SJCRH30 (cell line): ENCODE data around the gene FAF2. TPM values are rescaled to one million over a fixed set of nuclear protein-coding genes. Genes with fewer than 3 reads are reported as not detected.
"Not testable (repeated sequence)": the region's sequence is repeated elsewhere in the genome, so short reads cannot be mapped to it uniquely, and the experiment has no call there.

Source experiments
- DNase-seq, 2 experiments: peaks; one replicate each; pipeline ENCODE4 v3.0.0-alpha.2; 2015 to 2020
- H3K27ac ChIP-seq: fragments of 250-450 bp; sonication (Bioruptor Pico); 2 replicates; pipeline ENCODE4 v1.5.1; 2020; ENCODE audit warnings: mild to moderate bottlenecking, moderate library complexity
- H3K27me3 ChIP-seq: fragments of 250-450 bp; sonication (Bioruptor Pico); 2 replicates; pipeline ENCODE4 v1.5.1; 2020; ENCODE audit warnings: mild to moderate bottlenecking, moderate library complexity
- H3K36me3 ChIP-seq: fragments of 250-450 bp; sonication (Bioruptor Pico); 2 replicates; pipeline ENCODE4 v1.5.1; 2020; ENCODE audit warnings: mild to moderate bottlenecking, moderate library complexity
- H3K4me1 ChIP-seq: fragments of 250-450 bp; sonication (Bioruptor Pico); 2 replicates; pipeline ENCODE4 v1.5.1; 2020; ENCODE audit warnings: mild to moderate bottlenecking, moderate library complexity
- H3K4me3 ChIP-seq: fragments of 250-450 bp; sonication (Bioruptor Pico); 2 replicates; pipeline ENCODE4 v1.5.1; 2020; ENCODE audit warnings: mild to moderate bottlenecking, moderate library complexity
- H3K9me3 ChIP-seq: fragments of 250-450 bp; sonication (Bioruptor Pico); replicated peaks from 2 replicates; pipeline ENCODE4 v1.5.1; 2020; ENCODE audit warnings: mild to moderate bottlenecking, moderate library complexity
- total RNA-seq: library from RNA; depleted of rRNA; stranded (reverse); fragments of >200 nt; shearing (Covaris generic); gene quantifications from 2 replicates; pipeline ENCODE4 v1.2.3, GENCODE V29; 2014

FAF2 gene
- total RNA-seq, 1 experiment from 2014 or later = 52.5 TPM

DNA sequence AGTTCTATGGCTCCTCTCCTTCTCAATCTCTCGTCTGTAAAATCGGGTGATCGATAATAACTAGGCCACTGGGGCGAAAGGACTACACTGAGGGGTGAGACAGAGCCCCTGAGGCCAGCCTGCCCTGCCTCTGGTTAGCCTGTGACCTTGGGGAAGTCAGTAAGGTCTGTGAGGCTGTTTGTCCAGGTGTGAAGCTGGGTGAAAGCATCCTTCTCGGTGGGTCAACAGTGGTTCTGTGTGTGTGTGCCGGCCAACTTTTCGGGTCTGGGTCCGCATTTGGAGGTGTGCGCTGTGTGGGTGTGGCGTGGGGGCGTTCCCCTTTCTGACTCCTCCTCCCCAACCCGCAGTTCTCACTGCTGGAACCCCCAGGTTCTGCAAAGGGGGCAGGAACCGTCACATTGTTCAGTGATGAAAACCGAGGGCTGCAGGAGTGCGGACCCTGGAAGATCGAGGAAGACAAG is 94.0 kb downstream of the FAF2 start:
- no peaks in the 10 kb centered on the region for H3K27me3 ChIP-seq
- H3K4me3 ChIP-seq = no peak overlapping the region
- no peaks in the 10 kb centered on the region for H3K36me3 ChIP-seq
- H3K4me1 ChIP-seq = peaks cover 26% of the 10 kb centered on the region
- no peaks in the 10 kb centered on the region for H3K9me3 ChIP-seq
- no peak overlapping the region for H3K27ac ChIP-seq
- DNase-seq = no peak

DNA sequence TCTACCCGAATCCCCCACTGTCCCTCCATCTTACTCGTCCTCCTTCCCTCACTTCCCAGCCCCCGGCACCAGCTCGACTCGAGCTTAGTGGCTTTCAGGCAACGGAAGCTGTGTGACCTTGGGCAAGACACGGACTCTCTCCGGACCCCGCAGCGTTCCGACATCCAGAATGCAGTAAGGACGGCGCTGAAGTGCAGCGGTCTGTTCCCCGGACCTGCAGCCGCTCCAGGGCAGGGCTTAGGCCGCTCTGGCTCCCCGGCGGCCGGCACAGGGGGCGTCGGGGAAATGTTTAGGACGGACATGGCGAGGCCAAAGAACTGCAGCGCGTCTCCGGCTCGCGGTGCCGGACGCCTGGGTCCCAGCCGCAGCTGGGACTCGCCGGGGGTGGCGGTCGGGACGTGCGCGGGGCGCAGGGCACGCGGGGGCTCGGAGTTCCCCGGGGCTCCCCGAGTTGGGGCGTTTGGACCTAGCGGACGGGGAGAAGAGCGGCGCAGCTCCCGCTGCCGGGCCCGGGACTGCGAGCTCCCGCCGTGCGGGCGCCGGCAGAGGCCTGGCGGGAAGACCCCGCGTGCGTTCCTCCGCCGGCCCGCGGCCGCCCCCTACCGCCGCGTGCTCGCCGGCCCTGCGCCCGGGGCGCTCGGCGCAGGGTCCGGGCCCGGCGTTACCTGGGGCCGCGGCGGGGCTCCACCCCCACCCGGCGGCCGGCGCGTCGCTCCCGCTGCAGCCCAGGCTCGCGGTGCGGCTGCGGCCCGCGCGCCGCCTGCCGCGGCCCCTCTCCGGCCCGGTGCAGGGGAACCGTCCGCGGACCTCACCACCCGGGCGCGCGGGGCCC is 94.6 kb downstream of the FAF2 start:
- Histone ChIP-seq H3K9me3 (no peaks in the 10 kb centered on the region), H3K4me3 (peak overlapping the region; percentile 64), H3K27me3 (no peaks in the 10 kb centered on the region), H3K27ac (no peak overlapping the region), H3K4me1 (peaks cover 26% of the 10 kb centered on the region), H3K36me3 (no peaks in the 10 kb centered on the region)
- peak in 1 of 2 experiments; percentile 46 for DNase-seq

DNA sequence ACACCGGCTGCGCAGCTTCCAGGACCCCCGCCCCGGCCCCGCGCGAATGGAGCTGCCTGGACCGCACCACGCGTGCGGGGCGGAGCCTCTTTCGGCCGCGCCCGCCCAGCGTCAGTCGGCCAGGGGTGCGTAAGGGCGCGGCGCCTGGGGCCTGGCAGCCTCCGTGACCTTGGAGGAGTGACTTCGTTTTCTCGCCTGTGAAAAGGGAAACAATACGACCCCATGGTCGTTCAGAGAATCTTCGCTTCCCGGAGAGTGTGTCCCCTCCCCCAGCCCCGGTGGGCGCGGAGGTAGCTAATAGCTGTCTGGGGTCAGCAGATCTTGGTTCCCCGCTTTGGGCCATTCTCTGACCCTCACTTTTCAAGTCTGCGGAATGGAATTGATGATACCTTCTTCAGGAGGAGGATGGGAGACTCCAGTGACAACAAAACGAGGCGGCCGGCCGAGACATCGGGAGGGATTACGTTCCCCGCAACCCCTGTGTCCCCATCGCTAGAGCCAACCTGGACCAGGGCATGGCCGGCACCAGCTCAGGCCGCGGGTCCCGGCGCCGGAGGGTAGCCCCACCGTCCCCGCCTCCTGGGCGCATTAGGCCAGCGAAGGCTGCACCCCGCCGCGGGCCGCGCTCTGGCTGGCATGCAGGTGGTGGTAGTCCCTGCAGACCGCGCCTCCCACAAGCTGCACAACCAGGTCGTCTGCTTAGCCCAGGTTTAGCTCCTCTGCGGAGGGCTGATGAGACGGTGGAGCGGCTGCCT is 95.4 kb downstream of the FAF2 start:
- DNase-seq = peak; percentile 64 to 71
- H3K4me1 ChIP-seq = peaks cover 21% of the 10 kb centered on the region
- 0 out of 2 replicates have a peak overlapping the region, but pooled peaks have one; percentile 7 for H3K27ac ChIP-seq
- peak overlapping the region; percentile 64 for H3K4me3 ChIP-seq
- H3K9me3 ChIP-seq = no peaks in the 10 kb centered on the region
- H3K36me3 ChIP-seq = no peaks in the 10 kb centered on the region
- H3K27me3 ChIP-seq = no peaks in the 10 kb centered on the region

DNA sequence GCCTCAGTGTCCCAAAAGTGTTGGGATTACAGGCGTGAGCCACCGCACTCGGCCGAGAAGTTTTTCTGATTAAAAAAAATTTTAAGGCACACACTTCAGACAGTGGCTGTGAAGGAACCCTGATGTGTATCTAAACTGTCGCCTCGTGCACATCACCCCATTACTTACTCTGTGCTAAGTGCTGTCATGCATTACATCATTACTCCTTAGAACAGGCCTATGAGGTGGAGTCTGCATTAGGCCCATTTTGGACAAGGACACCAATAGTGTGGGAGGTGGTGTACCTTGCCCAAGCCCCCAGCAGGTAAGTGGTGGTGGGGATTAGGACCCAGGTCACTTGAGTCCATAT is 97.2 kb downstream of the FAF2 start:
- H3K9me3 ChIP-seq = no peaks in the 10 kb centered on the region
- peaks cover 17% of the 10 kb centered on the region for H3K4me1 ChIP-seq
- H3K27me3 ChIP-seq = no peaks in the 10 kb centered on the region
- no peak for DNase-seq
- no peak overlapping the region for H3K27ac ChIP-seq
- no peak overlapping the region for H3K4me3 ChIP-seq
- H3K36me3 ChIP-seq = no peaks in the 10 kb centered on the region

DNA sequence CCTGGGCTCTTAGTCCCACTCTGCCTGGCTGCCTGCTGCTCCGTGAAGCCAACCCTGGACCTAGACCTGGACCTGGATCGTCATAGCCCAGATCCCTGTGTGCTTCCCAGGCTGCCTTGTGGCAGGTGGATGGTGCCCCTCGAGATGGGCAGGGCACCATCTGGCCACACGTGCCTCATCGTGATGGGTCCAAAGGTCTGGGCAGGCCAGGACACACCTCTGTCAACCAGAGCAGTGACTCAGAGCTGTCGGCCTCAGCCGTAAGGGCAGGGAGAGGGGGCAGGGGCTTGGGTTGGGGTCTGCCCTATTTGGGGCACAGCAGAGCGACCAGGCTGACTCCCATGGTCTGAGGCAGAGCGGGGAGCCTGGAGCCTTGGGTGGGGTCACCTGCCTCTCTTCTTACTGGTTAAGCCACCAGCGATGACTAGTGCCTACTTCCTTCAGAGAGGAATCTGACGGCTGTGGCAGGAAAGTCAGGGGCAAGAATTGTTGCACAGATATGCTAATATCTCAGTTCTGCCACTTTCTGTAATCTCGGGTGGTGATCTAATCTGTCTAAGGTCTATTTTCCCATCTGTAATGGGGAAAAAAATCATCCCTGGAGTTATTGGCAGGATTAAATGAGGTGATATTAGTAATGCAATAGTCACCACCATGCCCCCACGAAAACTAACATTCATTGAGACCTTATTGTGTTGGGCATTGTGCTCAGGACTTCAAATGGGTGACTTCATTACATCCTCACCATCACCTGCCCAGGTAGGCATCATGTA is 97.7 kb downstream of the FAF2 start:
- no peaks in the 10 kb centered on the region for H3K9me3 ChIP-seq
- no peak for DNase-seq

DNA sequence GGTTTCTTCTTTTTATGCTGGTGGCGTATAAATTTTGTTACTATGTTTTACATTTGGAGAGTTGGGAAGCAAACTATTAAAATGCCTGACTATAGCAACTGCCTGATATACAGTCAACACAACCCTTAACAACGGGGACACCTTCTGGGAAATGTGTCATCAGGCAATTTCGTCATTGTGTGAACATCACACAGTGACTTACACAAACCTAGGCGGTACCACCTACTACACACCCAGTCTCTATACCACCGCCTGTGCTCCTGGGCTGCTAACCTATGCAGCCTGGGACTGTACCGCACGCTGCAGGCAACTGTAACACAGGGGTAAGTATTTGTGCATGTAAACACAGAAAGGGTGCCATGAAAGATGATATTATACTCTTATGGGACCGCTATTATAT is 99.6 kb downstream of the FAF2 start:
- no peak for DNase-seq

More for the DNA sequence above, 97.7 kb downstream of the FAF2 start:
- Histone ChIP-seq H3K27me3 (no peaks in the 10 kb centered on the region), H3K27ac (no peak overlapping the region), H3K4me3 (no peak overlapping the region), H3K36me3 (no peaks in the 10 kb centered on the region), H3K4me1 (peaks cover 17% of the 10 kb centered on the region)

DNA sequence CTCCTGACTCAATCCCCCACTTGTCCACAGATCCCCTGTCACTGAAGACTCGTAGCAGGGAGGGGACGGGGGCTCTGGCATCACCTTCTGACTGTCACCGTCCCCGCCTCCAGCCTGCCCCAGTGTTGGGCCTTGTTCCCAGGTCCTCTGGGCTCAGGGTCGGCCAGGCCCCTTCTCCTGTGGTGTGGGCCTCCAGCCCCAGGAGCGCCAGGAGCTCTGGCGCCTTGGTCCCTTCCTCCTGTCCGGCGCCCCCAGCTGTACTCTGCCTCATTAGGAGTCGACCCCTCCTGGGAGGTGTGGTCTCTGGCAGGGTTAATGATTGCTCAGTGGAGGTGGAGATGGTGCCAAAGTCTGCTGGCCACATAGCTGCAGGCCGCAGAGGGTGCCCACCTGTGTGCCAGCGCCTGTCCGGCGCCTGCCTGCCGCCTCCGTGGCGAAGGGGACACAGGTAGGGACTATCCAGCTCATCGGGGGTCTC is 100.8 kb downstream of the FAF2 start, which contains the start of gene CDHR2:
Gene CDHR2, plus strand, starts transcription at position 376 of the 478 bp plus-strand sequence. CDS start 16,011 bp downstream, outside the sequence.
- no peaks in the 10 kb centered on the region for H3K9me3 ChIP-seq
- no peak within 1 kb of the TSS for H3K4me3 ChIP-seq
- no peaks in the 10 kb centered on the region for H3K36me3 ChIP-seq
- DNase-seq = no peak
- peaks cover 4% of the 10 kb centered on the region; the same call in 1 of the 2 replicates for H3K27me3 ChIP-seq
- H3K4me1 ChIP-seq = peaks cover 6% of the 10 kb centered on the region; the same call in 1 of the 2 replicates
- H3K27ac ChIP-seq = no peak within 1 kb of the TSS

More for the DNA sequence above, 99.6 kb downstream of the FAF2 start:
- H3K9me3 ChIP-seq = no peaks in the 10 kb centered on the region
- no peaks in the 10 kb centered on the region for H3K36me3 ChIP-seq
- H3K4me3 ChIP-seq = no peak overlapping the region
- no peak overlapping the region for H3K27ac ChIP-seq
- H3K4me1 ChIP-seq = 0 out of 2 replicates have a peak, but pooled peaks cover 3% of the 10 kb centered on the region
- 0 out of 2 replicates have a peak, but pooled peaks cover 4% of the 10 kb centered on the region for H3K27me3 ChIP-seq

DNA sequence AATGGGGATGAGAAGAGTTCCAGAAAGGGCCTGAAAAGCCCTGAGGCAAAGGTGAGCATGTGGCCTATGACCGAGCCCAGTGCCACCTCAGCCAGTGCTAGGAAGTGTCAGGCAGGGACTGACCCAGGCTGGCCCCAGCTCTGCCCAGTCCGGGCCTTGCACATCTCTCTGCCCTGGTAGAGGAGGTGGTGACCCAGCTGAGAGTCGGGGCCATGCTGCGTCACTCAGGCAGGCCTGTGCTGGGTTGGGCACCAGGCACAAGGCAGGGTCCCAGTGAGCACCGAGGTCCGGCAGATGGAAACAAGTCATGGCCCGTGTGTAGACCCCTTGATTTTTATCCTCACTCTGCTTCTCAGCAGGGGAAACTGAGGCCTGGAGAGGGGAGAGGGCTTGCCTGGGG is 101.7 kb downstream of the FAF2 start:
- Histone ChIP-seq H3K9me3 (no peaks in the 10 kb centered on the region), H3K4me1 (peaks cover 5% of the 10 kb centered on the region; the same call in 1 of the 2 replicates), H3K27ac (no peak overlapping the region), H3K27me3 (peaks cover 10% of the 10 kb centered on the region; the same call in 1 of the 2 replicates), H3K4me3 (no peak overlapping the region), H3K36me3 (no peaks in the 10 kb centered on the region)
- DNase-seq = no peak

DNA sequence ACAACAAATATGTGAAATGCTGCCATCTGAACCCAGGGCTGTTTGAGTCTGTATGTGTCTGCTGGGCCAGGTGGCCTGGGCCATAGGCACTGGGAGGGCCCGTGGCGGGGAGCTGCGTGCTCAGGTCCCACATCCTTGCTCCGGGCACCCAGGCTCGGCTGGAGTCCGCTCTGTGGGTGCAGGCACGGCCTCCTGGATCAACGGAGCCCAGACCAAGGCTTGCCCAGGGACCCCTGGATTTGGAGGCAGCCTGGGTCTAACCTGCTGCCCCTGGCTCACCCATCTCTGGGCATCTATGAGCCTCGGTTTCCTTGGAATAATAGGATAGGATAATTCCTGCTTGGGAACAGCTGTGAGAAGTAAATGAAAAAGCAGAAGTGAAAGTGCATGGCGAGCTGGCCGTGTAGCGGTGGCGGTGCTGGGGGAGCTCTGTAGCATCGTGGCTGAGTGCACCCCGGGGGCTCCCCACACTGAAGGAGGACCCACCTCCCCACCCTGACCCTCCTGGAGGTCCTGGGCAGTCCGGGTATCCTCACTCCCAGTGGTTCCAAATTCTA is 102.2 kb downstream of the FAF2 start:
- Histone ChIP-seq H3K27ac (no peak overlapping the region), H3K4me1 (peaks cover 5% of the 10 kb centered on the region; the same call in 1 of the 2 replicates), H3K4me3 (no peak overlapping the region), H3K9me3 (no peaks in the 10 kb centered on the region), H3K36me3 (no peaks in the 10 kb centered on the region), H3K27me3 (peaks cover 10% of the 10 kb centered on the region; the same call in 1 of the 2 replicates)
- DNase-seq = no peak

DNA sequence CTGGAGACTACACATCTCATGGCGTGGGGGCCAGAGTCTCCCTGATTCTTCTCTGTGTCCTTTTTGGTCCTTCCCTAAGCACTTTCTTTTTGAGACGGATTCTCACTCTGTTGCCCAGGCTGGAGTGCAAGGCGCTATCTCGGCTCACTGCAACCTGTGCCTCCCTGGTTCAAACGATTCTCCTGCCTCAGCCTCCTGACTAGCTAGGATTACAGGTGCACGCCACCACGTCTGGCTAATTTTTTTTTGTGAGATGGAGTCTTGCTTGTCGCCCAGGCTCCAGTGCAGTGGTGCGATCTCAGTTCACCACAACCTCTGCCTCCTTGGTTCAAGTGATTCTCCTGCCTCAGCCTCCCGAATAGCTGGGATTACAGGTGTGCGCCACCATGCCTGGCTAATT is 102.8 kb downstream of the FAF2 start:
- not testable (repeated sequence) for H3K4me1 ChIP-seq, H3K9me3 ChIP-seq, H3K27me3 ChIP-seq, H3K4me3 ChIP-seq, DNase-seq, H3K27ac ChIP-seq, H3K36me3 ChIP-seq

DNA sequence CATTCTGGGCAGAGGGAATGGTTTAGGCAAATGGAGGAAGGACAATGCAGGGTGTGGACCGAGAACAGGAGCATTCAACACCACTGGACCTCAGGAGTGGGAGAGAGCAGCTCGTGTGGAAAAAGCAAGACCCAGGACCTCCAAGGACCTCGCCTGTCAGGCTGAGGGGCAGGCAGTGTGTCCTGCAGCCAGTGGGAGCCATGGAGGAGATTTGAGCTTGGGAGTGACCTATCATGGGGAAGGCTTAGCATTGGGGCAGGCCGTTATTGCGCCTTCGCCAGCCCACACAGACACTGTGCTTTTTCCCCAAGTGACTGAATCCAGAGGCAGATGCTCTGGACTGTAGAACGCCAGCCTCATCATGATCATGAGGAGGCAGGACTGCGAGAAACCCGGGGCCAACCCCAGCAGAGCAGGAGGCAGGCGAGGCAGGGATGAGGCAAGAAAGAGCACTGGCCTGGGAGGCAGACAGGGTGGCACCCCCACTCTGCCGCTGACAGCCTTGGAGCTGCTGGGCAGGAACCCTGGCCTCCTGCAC is 104.2 kb downstream of the FAF2 start:
- DNase-seq = no peak
- Histone ChIP-seq H3K4me1 (peaks cover 5% of the 10 kb centered on the region; the same call in 1 of the 2 replicates), H3K27ac (no peak overlapping the region), H3K9me3 (no peaks in the 10 kb centered on the region), H3K27me3 (peaks cover 10% of the 10 kb centered on the region; the same call in 1 of the 2 replicates), H3K4me3 (no peak overlapping the region), H3K36me3 (no peaks in the 10 kb centered on the region)

DNA sequence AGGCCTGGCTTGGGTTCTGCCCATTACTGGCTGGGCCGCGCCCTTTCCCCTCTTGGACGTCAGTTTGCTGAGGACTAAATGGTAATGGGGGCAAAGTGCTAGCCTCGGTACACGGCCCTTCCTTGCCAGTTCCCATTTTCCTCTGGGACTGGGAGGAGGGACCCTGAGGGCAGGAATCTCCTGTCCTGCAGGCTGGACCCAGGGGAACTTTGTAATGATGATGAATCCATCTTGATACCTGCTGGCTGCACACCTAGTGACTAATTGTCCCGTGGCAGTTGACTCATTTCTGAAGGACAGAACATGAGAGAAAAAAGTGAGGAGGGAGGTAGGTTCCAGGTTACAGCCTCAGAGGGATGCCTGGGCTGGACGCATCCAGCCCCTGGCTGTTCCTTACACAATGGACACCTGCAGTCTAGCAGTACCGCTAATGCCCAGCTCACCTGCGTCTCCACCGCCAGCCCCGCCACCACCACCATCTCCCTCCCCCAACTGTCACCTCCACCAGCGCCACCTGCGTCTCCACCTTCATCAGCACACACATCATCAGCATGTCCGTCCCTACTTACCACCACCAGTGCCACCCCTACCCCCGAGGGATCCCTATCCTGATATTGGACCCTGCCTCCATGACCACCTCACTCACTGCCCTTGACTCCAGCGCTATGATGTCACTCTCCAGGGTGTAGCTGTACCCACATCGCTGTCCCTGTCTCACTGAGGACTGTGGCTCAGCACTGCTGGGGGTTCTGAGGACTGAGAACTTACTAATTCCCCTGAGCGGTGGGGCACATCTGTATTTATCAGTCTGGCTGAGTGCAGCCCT is 105.3 kb downstream of the FAF2 start:
- Histone ChIP-seq H3K27me3 (peaks cover 10% of the 10 kb centered on the region; the same call in 1 of the 2 replicates), H3K4me1 (peaks cover 5% of the 10 kb centered on the region; the same call in 1 of the 2 replicates), H3K9me3 (no peaks in the 10 kb centered on the region), H3K4me3 (no peak overlapping the region), H3K36me3 (no peaks in the 10 kb centered on the region), H3K27ac (no peak overlapping the region)
- DNase-seq = no peak

DNA sequence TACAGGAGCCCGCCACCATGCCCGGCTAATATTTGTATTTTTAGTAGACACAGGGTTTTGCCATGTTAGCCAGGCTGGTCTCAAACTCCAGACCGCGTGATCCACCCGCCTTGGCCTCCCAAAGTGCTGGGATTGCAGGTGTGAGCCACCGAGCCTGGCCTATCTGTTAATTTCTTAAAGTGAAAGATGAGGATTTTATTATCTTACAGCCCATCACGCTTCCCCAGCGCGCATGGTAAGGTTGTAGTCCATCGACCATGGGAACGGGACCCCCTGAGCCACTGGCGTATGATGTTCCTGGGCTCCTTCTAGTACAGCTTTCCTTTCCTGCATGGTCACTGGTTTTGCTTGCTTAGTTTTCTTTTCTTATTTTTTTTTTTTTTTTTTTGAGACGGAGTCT is 109.7 kb downstream of the FAF2 start:
- Histone ChIP-seq H3K4me3 (no peak overlapping the region), H3K36me3 (no peaks in the 10 kb centered on the region), H3K9me3 (no peaks in the 10 kb centered on the region), H3K27me3 (peaks cover 11% of the 10 kb centered on the region; the same call in 1 of the 2 replicates), H3K27ac (no peak overlapping the region), H3K4me1 (peaks cover 5% of the 10 kb centered on the region; the same call in 1 of the 2 replicates)
- DNase-seq = no peak
